Fibroblast of lung (primary cell): ENCODE measurements around the gene CCDC88C. TPM values are rescaled to one million over a fixed set of nuclear protein-coding genes. Genes with fewer than 3 reads are reported as not detected.
A peak's percentile ranks its signal among the peaks of the same experiment; 100 is the strongest.

ENCODE experiments used
- DNase-seq, 2 donors: peaks; one replicate each; pipeline versions ENCODE4 v3.0.0 to v3.0.0-alpha.2; 2010; ENCODE audit warnings: low read depth in 2 of 2
- H2AFZ ChIP-seq: 2 replicates; pipeline ENCODE4 v1.5.1; 2012; ENCODE audit warnings: low read length, control low read depth, inconsistent platforms
- H3K27ac ChIP-seq: 2 replicates; pipeline ENCODE4 v1.5.1; 2011; ENCODE audit warnings: low read length, control low read depth; ENCODE audit not compliant: insufficient read depth
- H3K27me3 ChIP-seq: 2 replicates; pipeline ENCODE4 v1.5.1; 2011; ENCODE audit warnings: mild to moderate bottlenecking, low read length; ENCODE audit not compliant: control insufficient read depth, insufficient read depth
- H3K36me3 ChIP-seq: 2 replicates; pipeline ENCODE4 v1.5.1; 2011; ENCODE audit warnings: low read length; ENCODE audit not compliant: control insufficient read depth, insufficient read depth
- H3K4me1 ChIP-seq: 2 replicates; pipeline ENCODE4 v1.5.1; 2011; ENCODE audit warnings: low read length; ENCODE audit not compliant: control insufficient read depth, insufficient read depth; ENCODE audit errors: extremely low read depth
- H3K4me2 ChIP-seq: 2 replicates; pipeline ENCODE4 v1.5.1; 2011; ENCODE audit warnings: low read length, control low read depth; ENCODE audit not compliant: insufficient read depth; ENCODE audit errors: extremely low read depth
- H3K4me3 ChIP-seq, 4 experiments: fragments of 200-600 bp in 1 of 4; sonication (generic) in 1 of 4; replicated peaks in 1 of 4; 2 replicates each; pipeline ENCODE4 v1.5.1; 2011 to 2016; ENCODE audit warnings: low read length in 4 of 4, low read depth in 3 of 4, mild to moderate bottlenecking in 3 of 4, control low read depth in 2 of 4, inconsistent platforms in 1 of 4, mixed read lengths in 1 of 4; ENCODE audit not compliant: insufficient read depth in 1 of 4; ENCODE audit errors: control extremely low read depth in 1 of 4
- H3K79me2 ChIP-seq: 2 replicates; pipeline ENCODE4 v1.5.1; 2012; ENCODE audit warnings: mild to moderate bottlenecking, low read length, inconsistent platforms; ENCODE audit not compliant: control insufficient read depth, insufficient read depth
- H3K9ac ChIP-seq: 2 replicates; pipeline ENCODE4 v1.5.1; 2011; ENCODE audit warnings: mild to moderate bottlenecking, low read length, control low read depth; ENCODE audit not compliant: insufficient read depth
- H3K9me3 ChIP-seq: 2 replicates; pipeline ENCODE4 v1.5.1; 2012; ENCODE audit warnings: low read depth, low read length; ENCODE audit not compliant: control insufficient read depth, insufficient read depth
- H4K20me1 ChIP-seq: 2 replicates; pipeline ENCODE4 v1.5.1; 2011; ENCODE audit warnings: low read length; ENCODE audit not compliant: control insufficient read depth, insufficient read depth; ENCODE audit errors: extremely low read depth
- CTCF ChIP-seq, 2 donors: IDR thresholded peaks in 1 of 2; conservative IDR thresholded peaks in 1 of 2; 1 replicate in 1 of 2; 2 replicates in 1 of 2; pipeline ENCODE4 v1.5.1; 2011 to 2012; ENCODE audit warnings: low read length in 2 of 2, control low read depth in 1 of 2, inconsistent platforms in 1 of 2, low read depth in 1 of 2, mild to moderate bottlenecking in 1 of 2
- EZH2 ChIP-seq: IDR thresholded peaks from 2 replicates; pipeline ENCODE4 v1.5.1; 2012; ENCODE audit warnings: low read length, control low read depth, mild to moderate bottlenecking; ENCODE audit errors: missing control alignments
- polyA plus RNA-seq, 2 donors: library from polyadenylated mRNA; depleted of rRNA in 1 of 2; stranded (reverse) in 1 of 2; unstranded in 1 of 2; fragments of >200 nt; gene quantifications; 2 replicates each; pipeline ENCODE4 v1.2.1, GENCODE V29; 2011 to 2012; ENCODE audit warnings: missing spikeins in 1 of 2
- total RNA-seq: library from RNA; depleted of rRNA; stranded (reverse); fragments of >200 nt; gene quantifications from 2 replicates; pipeline ENCODE4 v1.2.1, GENCODE V29; 2014

CCDC88C gene
- total and polyA plus RNA-seq, 2 donors (not counting 1 experiment from before 2014, with no cell fraction given), result 0.02 to 0.17 TPM

- Histone ChIP-seq H3K36me3 (no peaks in the 10 kb centered on the region), H3K9me3 (no peaks in the 10 kb centered on the region), H3K79me2 (no peaks in the 10 kb centered on the region), H4K20me1 (no peaks in the 10 kb centered on the region), H3K9ac (no peak overlapping the region), H3K27ac (no peak overlapping the region), H3K27me3 (no peaks in the 10 kb centered on the region), H2AFZ (no peak overlapping the region), H3K4me3 (no peak overlapping the region), H3K4me2 (no peak overlapping the region), H3K4me1 (peaks cover 7% of the 10 kb centered on the region)
- DNase-seq, result no peak
- no peak for TF ChIP-seq CTCF (conservative IDR thresholded peaks at IDR 0.05 in 1 of 2, IDR thresholded peaks at IDR 0.05 in 1 of 2; ENCODE audit: low read depth in 1 of 2, low read length in 2 of 2)
- TF ChIP-seq EZH2, result no peak
Measured at GRCh38 chr14:91245029-91245428, 172.6 kb downstream of the CCDC88C start.

- peak; percentile 74 to 76 for DNase-seq
- Histone ChIP-seq H3K27ac (peak within 1 kb of the TSS; percentile 57), H3K4me3 (peak within 1 kb of the TSS in 1 of 4 experiments; percentile 30), H2AFZ (no peak within 1 kb of the TSS), H3K36me3 (no peaks in the 10 kb centered on the region), H3K4me1 (peaks cover 7% of the 10 kb centered on the region), H3K9ac (no peak within 1 kb of the TSS), H3K9me3 (no peaks in the 10 kb centered on the region), H3K27me3 (no peaks in the 10 kb centered on the region), H3K4me2 (peak within 1 kb of the TSS; percentile 63), H3K79me2 (no peaks in the 10 kb centered on the region), H4K20me1 (no peaks in the 10 kb centered on the region)
- no peak for TF ChIP-seq EZH2
- no peak for TF ChIP-seq CTCF (conservative IDR thresholded peaks at IDR 0.05 in 1 of 2, IDR thresholded peaks at IDR 0.05 in 1 of 2; ENCODE audit: low read depth in 1 of 2, low read length in 2 of 2)
Measured at GRCh38 chr14:91244501-91244901, 173.1 kb downstream of the CCDC88C start, which contains the start of gene GPR68. Gene GPR68 (minus strand): TSS chr14:91244704. CDS start chr14:91235050, 9,654 bp downstream.

GRCh38 chr14:91243074-91243471, 174.5 kb downstream of the CCDC88C start:
- no peaks in the 10 kb centered on the region for H3K79me2 ChIP-seq
- no peak for DNase-seq

More at GRCh38 chr14:91243074-91243471, 174.5 kb downstream of the CCDC88C start:
- H3K4me2 ChIP-seq, result peak overlapping the region; percentile 73
- no peaks in the 10 kb centered on the region for H3K9me3 ChIP-seq
- no peaks in the 10 kb centered on the region for H4K20me1 ChIP-seq
- peak overlapping the region; percentile 48 for H3K27ac ChIP-seq
- H3K27me3 ChIP-seq, result no peaks in the 10 kb centered on the region
- H3K4me3 ChIP-seq, result no peak overlapping the region
- H3K9ac ChIP-seq, result no peak overlapping the region
- no peak overlapping the region for H2AFZ ChIP-seq
- TF ChIP-seq EZH2 (no peak), CTCF (conservative IDR thresholded peaks at IDR 0.05 in 1 of 2, IDR thresholded peaks at IDR 0.05 in 1 of 2; ENCODE audit: low read depth in 1 of 2, low read length in 2 of 2) (no peak)
- H3K36me3 ChIP-seq, result no peaks in the 10 kb centered on the region
- H3K4me1 ChIP-seq, result peaks cover 7% of the 10 kb centered on the region
